HT1080 (cell line): Measurements from ENCODE around the gene LALBA. TPM values are rescaled to one million over a fixed set of nuclear protein-coding genes. Genes with fewer than 3 reads are reported as not detected.
"Not testable (repeated sequence)": the region's sequence is repeated elsewhere in the genome, so short reads cannot be mapped to it uniquely, and the experiment has no call there.

Experiments used
- DNase-seq: peaks from one replicate; pipeline ENCODE4 v3.0.0-alpha.2; 2015; ENCODE audit warnings: low read depth
- total RNA-seq: library from RNA; depleted of rRNA; stranded (reverse); fragments of >200 nt; shearing (Covaris generic); gene quantifications from 2 replicates; pipeline ENCODE4 v1.2.3, GENCODE V29; 2014; rRNA removed

Gene LALBA
- total RNA-seq, 1 experiment from 2014 or later: not detected

DNA sequence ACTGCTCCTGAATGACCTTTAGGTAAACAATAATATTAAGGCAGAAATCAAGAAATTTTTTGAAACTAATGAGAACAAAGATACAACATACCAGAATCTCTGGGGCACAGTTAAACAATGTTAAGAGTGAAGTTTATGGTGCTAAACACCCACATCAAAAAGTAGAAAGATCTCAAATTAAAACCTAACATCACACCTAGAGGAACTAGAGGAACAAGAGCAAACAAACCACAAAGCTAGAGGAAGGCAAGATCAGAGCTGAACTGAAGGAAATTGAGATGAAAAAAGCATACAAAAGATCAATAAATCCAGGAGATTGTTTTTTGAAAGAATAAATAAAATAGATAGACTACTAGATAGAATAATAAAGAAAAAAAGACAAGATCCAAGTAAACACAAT, 37.2 kb downstream of the LALBA start:
- DNase-seq: no peak

DNA sequence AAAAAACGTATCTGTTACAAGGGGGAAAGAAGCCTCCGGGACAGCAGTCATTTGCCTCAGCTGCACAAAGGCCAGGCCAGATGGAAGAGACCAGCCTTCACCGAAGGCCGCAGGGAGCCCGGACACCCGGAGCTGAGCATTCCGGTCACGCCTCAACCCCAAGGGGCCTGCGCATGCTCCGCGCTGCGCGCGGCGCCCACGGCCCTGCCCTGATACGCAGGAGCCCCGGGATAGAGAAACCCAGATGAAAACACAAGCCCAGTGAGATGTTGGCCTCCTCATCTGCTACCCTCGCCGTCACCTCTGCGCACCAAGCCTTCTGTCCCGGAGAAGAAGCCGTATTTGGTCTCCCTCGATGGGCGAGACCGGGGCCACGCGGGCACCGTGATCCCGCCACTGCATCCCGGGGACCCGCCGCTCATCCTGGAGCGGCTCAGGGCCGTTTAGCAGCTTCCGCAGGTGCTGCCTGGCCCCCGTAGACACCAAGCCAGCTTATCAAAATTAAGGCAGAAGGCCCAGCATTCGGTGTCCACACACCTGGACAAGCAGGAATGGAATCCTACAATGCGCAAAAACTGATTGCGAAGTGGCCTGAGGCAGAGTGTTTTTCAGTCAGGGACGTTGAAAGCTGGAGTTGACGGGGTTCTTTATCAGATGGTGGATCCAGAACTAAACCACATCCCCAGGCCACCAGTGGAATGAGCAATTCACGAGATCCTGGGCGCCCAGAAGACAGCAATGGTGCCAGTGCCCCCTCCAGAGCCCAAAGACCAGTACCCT, 41.8 kb downstream of the LALBA start:
- no peak for DNase-seq

DNA sequence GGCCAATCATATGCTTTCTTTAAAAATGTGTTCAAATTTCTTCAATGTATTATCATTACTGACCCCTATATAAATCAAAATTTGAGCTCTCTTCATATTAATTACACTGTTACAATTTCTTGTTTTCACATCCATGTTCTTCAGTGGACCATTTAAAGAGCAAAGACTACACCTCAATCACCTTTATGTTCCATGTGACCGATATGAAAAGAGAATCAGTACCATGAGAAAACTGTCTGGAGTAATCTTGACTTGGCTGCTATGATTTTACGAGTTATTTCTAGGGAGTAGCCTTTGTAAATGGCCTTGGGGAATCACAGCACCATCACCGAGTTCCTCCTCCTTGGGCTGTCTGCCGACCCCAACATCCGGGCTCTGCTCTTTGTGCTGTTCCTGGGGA, 44.5 kb downstream of the LALBA start, which contains the start of gene OR8S1:
OR8S1 (plus strand) TSS at position 301 of the 400 bp plus-strand sequence; CDS start at position 301, 0 bp downstream.
- DNase-seq: no peak

DNA sequence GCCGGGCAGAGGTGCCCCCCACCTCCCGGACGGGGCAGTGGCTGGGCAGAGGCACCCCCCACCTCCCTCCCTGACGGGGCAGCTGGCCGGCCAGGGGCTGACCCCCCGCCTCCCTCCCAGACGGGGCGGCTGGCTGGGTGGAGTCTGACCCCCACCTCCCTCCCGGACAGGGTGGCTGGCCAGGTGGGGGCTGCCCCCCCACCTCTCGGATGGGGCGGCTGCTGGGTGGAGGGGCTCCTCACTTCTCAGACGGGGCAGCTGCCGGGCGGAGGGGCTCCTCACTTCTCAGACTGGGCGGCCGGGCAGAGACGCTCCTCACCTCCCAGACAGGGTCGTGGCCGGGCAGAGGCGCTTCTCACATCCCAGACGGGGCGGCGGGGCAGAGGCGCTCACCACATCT, 49.5 kb downstream of the LALBA start:
- DNase-seq: not testable (repeated sequence)

Other genes starting within 250 kb of the LALBA start
- 3.9 and 5.4 TPM in 2 replicates for gene ZNF641, start 219.1 kb downstream of the LALBA start, total RNA-seq
- gene ANP32D, start 97.5 kb downstream of the LALBA start, total RNA-seq: not detected in 2 replicates
- gene C12orf54, start 87.5 kb downstream of the LALBA start, total RNA-seq: not detected in 2 replicates
- gene OR8S1, start 44.4 kb downstream of the LALBA start, total RNA-seq: not detected in 2 replicates
- gene KANSL2, start 112.2 kb upstream of the LALBA start, total RNA-seq: 54.1 and 55.0 TPM in 2 replicates
- 33.6 and 45.5 TPM in 2 replicates for gene CCNT1, start 146.7 kb upstream of the LALBA start, total RNA-seq
- 14.5 and 15.6 TPM in 2 replicates for gene ADCY6, start 219.0 kb upstream of the LALBA start, total RNA-seq
- 13.3 and 15.1 TPM in 2 replicates for gene CACNB3, start 248.4 kb upstream of the LALBA start, total RNA-seq